ENCODE measurements around the gene ZSWIM4.

GRCh38 chr19:13849991-13850909, 55.0 kb downstream of the ZSWIM4 start:
- TF ChIP-seq, protein P1, sequence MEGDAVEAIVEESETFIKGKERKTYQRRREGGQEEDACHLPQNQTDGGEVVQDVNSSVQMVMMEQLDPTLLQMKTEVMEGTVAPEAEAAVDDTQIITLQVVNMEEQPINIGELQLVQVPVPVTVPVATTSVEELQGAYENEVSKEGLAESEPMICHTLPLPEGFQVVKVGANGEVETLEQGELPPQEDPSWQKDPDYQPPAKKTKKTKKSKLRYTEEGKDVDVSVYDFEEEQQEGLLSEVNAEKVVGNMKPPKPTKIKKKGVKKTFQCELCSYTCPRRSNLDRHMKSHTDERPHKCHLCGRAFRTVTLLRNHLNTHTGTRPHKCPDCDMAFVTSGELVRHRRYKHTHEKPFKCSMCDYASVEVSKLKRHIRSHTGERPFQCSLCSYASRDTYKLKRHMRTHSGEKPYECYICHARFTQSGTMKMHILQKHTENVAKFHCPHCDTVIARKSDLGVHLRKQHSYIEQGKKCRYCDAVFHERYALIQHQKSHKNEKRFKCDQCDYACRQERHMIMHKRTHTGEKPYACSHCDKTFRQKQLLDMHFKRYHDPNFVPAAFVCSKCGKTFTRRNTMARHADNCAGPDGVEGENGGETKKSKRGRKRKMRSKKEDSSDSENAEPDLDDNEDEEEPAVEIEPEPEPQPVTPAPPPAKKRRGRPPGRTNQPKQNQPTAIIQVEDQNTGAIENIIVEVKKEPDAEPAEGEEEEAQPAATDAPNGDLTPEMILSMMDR (IDR thresholded peaks at IDR 0.05): no peak
- TF ChIP-seq POLR2A (IDR thresholded peaks at IDR 0.05): peak; percentile 31
- TF ChIP-seq EP300 (IDR thresholded peaks at IDR 0.05): peak; percentile 6

All from ovary (tissue), 3 donors.